Liver (tissue), 9 donors: Measurements from ENCODE around the gene CD2. TPM values are rescaled to one million over a fixed set of nuclear protein-coding genes. Genes with fewer than 3 reads are reported as not detected.

Source experiments
- DNase-seq: peaks from one replicate; pipeline ENCODE4 v3.0.0-alpha.2; 2017; ENCODE audit warnings: low spot score
- H3K27ac ChIP-seq, 2 donors: one replicate each; pipeline ENCODE4 v1.7.0; 2013; ENCODE audit warnings: inconsistent platforms in 2 of 2, low read length in 2 of 2, control low read depth in 1 of 2, low read depth in 1 of 2, mild to moderate bottlenecking in 1 of 2
- H3K27me3 ChIP-seq, 4 donors: one replicate each; pipeline versions ENCODE4 v1.6.1 to v1.7.0; 2013; ENCODE audit warnings: low read length in 3 of 4, inconsistent platforms in 1 of 4, mild to moderate bottlenecking in 1 of 4, moderate library complexity in 1 of 4; ENCODE audit not compliant: control insufficient read depth in 4 of 4, insufficient read depth in 4 of 4
- H3K36me3 ChIP-seq, 4 donors: one replicate each; pipeline versions ENCODE4 v1.6.1 to v1.7.0; 2013; ENCODE audit warnings: low read length in 3 of 4, mild to moderate bottlenecking in 3 of 4, low read depth in 1 of 4, moderate library complexity in 1 of 4; ENCODE audit not compliant: control insufficient read depth in 4 of 4, insufficient read depth in 3 of 4
- H3K4me1 ChIP-seq, 4 donors: one replicate each; pipeline versions ENCODE4 v1.6.1 to v1.7.0; 2013; ENCODE audit warnings: low read length in 3 of 4, mild to moderate bottlenecking in 3 of 4, moderate library complexity in 1 of 4; ENCODE audit not compliant: control insufficient read depth in 4 of 4, insufficient read depth in 4 of 4
- H3K4me3 ChIP-seq, 3 donors: one replicate each; pipeline versions ENCODE4 v1.6.1 to v1.7.0; 2013; ENCODE audit warnings: low read length in 3 of 3, control low read depth in 1 of 3, low read depth in 1 of 3, mild to moderate bottlenecking in 1 of 3
- H3K9ac ChIP-seq, 2 donors: one replicate each; pipeline ENCODE4 v1.7.0; 2013; ENCODE audit warnings: low read length in 2 of 2, mild to moderate bottlenecking in 2 of 2, moderate library complexity in 2 of 2, control low read depth in 1 of 2, low read depth in 1 of 2
- H3K9me3 ChIP-seq, 4 donors: one replicate each; pipeline versions ENCODE4 v1.6.1 to v1.7.0; 2013; ENCODE audit warnings: low read length in 3 of 4; ENCODE audit not compliant: control insufficient read depth in 4 of 4
- EGR1 ChIP-seq, 2 donors: IDR thresholded peaks; 2 replicates each; pipeline ENCODE4 v1.6.1; 2016 to 2018; ENCODE audit warnings: antibody characterized with exemption in 2 of 2, low read depth in 2 of 2
- FOXA1 ChIP-seq: IDR thresholded peaks from 2 replicates; pipeline ENCODE4 v1.6.1; 2016; ENCODE audit warnings: antibody characterized with exemption
- FOXA2 ChIP-seq: IDR thresholded peaks from 2 replicates; pipeline ENCODE4 v1.6.1; 2016; ENCODE audit warnings: antibody characterized with exemption
- HNF4A ChIP-seq, 2 donors: conservative IDR thresholded peaks; 2 replicates each; pipeline ENCODE4 v1.6.1; 2016; ENCODE audit warnings: antibody characterized with exemption in 2 of 2, mild to moderate bottlenecking in 2 of 2
- HNF4G ChIP-seq: IDR thresholded peaks from 2 replicates; pipeline ENCODE4 v1.6.1; 2016; ENCODE audit warnings: antibody characterized with exemption
- JUND ChIP-seq, 2 donors: IDR thresholded peaks; 2 replicates each; pipeline ENCODE4 v1.6.1; 2016; ENCODE audit warnings: antibody characterized with exemption in 2 of 2
- NR2F2 ChIP-seq: IDR thresholded peaks from 2 replicates; pipeline ENCODE4 v1.6.1; 2016; ENCODE audit warnings: antibody characterized with exemption
- RAD21 ChIP-seq, 2 donors: IDR thresholded peaks; 2 replicates each; pipeline ENCODE4 v1.6.1; 2016; ENCODE audit warnings: antibody characterized with exemption in 2 of 2, mild to moderate bottlenecking in 2 of 2
- RXRA ChIP-seq, 2 donors: IDR thresholded peaks; 2 replicates each; pipeline ENCODE4 v1.6.1; 2017 to 2018; ENCODE audit warnings: antibody characterized with exemption in 2 of 2, mild to moderate bottlenecking in 1 of 2
- SP1 ChIP-seq: IDR thresholded peaks from 2 replicates; pipeline ENCODE4 v1.6.1; 2018; ENCODE audit warnings: antibody characterized with exemption, mild to moderate bottlenecking
- TAF1 ChIP-seq: conservative IDR thresholded peaks from 2 replicates; pipeline ENCODE4 v1.6.1; 2016; ENCODE audit warnings: antibody characterized with exemption, mild to moderate bottlenecking
- YY1 ChIP-seq: IDR thresholded peaks from 2 replicates; pipeline ENCODE4 v1.6.1; 2016; ENCODE audit warnings: antibody characterized with exemption, mild to moderate bottlenecking
- WGBS: extraction: QIAGEN DNeasy Blood & Tissue Kit; methylation state at CpG from one replicate; pipeline ENCODE4 v1.1.7; 2013; 5-methylcytosine and 5-hydroxymethylcytosine counted together
- polyA plus RNA-seq, 2 donors: library from polyadenylated mRNA; stranded (reverse) in 1 of 2; unstranded in 1 of 2; fragments of 200-250 nt in 1 of 2; fragments of >200 nt in 1 of 2; fragmentation: Nextera tagmentation in 1 of 2; extraction: Ambion mirVana in 1 of 2; gene quantifications; one replicate each; pipeline versions ENCODE4 v1.2.1 to v1.2.3, GENCODE V29; 2013 to 2015
- total RNA-seq, 2 donors: library from RNA; depleted of rRNA; stranded (reverse); fragments of >200 nt; gene quantifications; one replicate each; pipeline ENCODE4 v1.2.3, GENCODE V29; 2014
- TF ChIP-seq, protein P1 (sequence below): IDR thresholded peaks from 2 replicates; pipeline ENCODE4 v1.6.1; 2016; ENCODE audit warnings: antibody characterized with exemption, mild to moderate bottlenecking
- TF ChIP-seq, protein P2 (sequence below): fragments of 150-350 bp; IDR thresholded peaks from 2 replicates; pipeline ENCODE4 v1.5.1; 2017; ENCODE audit warnings: improper control_type of control experiment, low read depth, low read length; ENCODE audit not compliant: missing input control
- TF ChIP-seq, protein P3 (sequence below): IDR thresholded peaks from 2 replicates; pipeline ENCODE4 v1.6.1; 2016; ENCODE audit warnings: antibody characterized with exemption
- TF ChIP-seq, protein P4 (sequence below): IDR thresholded peaks from 2 replicates; pipeline ENCODE4 v1.6.1; 2016; ENCODE audit warnings: antibody characterized with exemption
- donor health status: healthy.
- donor health status: healthy.
- donor health status: healthy.
- donor health status: healthy.
- donor health status: healthy.

CD2 gene
- total and polyA plus RNA-seq, 4 donors: 0.28 to 1.5 (median 0.89) TPM

DNA sequence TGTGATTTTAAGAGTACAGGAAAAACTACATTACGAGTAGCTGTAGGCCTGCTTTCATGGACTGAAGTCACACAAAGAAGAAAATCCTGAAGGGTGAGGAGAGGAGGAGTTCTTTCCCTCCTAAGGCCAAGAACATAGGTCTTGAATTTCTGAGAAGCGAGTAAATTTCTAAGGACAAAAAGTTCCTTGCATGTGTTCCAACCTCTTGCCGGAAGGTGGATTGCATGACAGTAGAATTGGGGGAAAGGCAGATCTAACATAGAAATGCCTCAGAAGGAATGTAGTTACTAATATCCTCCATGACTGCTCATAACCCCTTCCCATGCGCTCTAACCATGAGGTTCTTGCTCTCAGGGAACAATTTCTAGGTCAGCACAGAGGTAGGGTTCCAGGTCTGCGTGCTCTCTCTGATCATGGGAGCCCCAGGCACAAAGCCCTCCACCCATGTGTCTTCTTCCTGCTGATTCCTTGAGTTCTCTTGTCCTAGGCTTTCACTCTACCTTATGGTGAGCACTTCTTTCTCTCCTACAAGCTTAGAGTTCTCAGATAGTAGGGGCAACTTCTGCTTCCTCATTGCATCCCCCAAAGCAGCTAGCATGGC, 13.7 kb downstream of the CD2 start:
- TF ChIP-seq FOXA1 (no peak), TAF1 (no peak), FOXA2 (no peak), EGR1 (IDR thresholded peaks at IDR 0.05; ENCODE audit: low read depth in 2 of 2) (no peak), RAD21 (IDR thresholded peaks at IDR 0.05) (no peak), SP1 (no peak), RXRA (IDR thresholded peaks at IDR 0.05) (no peak), NR2F2 (no peak), YY1 (no peak), HNF4G (no peak), JUND (IDR thresholded peaks at IDR 0.05) (no peak), HNF4A (conservative IDR thresholded peaks at IDR 0.05) (no peak)
- TF ChIP-seq, protein P1, sequence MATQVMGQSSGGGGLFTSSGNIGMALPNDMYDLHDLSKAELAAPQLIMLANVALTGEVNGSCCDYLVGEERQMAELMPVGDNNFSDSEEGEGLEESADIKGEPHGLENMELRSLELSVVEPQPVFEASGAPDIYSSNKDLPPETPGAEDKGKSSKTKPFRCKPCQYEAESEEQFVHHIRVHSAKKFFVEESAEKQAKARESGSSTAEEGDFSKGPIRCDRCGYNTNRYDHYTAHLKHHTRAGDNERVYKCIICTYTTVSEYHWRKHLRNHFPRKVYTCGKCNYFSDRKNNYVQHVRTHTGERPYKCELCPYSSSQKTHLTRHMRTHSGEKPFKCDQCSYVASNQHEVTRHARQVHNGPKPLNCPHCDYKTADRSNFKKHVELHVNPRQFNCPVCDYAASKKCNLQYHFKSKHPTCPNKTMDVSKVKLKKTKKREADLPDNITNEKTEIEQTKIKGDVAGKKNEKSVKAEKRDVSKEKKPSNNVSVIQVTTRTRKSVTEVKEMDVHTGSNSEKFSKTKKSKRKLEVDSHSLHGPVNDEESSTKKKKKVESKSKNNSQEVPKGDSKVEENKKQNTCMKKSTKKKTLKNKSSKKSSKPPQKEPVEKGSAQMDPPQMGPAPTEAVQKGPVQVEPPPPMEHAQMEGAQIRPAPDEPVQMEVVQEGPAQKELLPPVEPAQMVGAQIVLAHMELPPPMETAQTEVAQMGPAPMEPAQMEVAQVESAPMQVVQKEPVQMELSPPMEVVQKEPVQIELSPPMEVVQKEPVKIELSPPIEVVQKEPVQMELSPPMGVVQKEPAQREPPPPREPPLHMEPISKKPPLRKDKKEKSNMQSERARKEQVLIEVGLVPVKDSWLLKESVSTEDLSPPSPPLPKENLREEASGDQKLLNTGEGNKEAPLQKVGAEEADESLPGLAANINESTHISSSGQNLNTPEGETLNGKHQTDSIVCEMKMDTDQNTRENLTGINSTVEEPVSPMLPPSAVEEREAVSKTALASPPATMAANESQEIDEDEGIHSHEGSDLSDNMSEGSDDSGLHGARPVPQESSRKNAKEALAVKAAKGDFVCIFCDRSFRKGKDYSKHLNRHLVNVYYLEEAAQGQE: no peak
- TF ChIP-seq, protein P2, sequence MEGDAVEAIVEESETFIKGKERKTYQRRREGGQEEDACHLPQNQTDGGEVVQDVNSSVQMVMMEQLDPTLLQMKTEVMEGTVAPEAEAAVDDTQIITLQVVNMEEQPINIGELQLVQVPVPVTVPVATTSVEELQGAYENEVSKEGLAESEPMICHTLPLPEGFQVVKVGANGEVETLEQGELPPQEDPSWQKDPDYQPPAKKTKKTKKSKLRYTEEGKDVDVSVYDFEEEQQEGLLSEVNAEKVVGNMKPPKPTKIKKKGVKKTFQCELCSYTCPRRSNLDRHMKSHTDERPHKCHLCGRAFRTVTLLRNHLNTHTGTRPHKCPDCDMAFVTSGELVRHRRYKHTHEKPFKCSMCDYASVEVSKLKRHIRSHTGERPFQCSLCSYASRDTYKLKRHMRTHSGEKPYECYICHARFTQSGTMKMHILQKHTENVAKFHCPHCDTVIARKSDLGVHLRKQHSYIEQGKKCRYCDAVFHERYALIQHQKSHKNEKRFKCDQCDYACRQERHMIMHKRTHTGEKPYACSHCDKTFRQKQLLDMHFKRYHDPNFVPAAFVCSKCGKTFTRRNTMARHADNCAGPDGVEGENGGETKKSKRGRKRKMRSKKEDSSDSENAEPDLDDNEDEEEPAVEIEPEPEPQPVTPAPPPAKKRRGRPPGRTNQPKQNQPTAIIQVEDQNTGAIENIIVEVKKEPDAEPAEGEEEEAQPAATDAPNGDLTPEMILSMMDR: no peak
- TF ChIP-seq, protein P3, sequence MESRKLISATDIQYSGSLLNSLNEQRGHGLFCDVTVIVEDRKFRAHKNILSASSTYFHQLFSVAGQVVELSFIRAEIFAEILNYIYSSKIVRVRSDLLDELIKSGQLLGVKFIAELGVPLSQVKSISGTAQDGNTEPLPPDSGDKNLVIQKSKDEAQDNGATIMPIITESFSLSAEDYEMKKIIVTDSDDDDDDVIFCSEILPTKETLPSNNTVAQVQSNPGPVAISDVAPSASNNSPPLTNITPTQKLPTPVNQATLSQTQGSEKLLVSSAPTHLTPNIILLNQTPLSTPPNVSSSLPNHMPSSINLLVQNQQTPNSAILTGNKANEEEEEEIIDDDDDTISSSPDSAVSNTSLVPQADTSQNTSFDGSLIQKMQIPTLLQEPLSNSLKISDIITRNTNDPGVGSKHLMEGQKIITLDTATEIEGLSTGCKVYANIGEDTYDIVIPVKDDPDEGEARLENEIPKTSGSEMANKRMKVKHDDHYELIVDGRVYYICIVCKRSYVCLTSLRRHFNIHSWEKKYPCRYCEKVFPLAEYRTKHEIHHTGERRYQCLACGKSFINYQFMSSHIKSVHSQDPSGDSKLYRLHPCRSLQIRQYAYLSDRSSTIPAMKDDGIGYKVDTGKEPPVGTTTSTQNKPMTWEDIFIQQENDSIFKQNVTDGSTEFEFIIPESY: no peak
- TF ChIP-seq, protein P4, sequence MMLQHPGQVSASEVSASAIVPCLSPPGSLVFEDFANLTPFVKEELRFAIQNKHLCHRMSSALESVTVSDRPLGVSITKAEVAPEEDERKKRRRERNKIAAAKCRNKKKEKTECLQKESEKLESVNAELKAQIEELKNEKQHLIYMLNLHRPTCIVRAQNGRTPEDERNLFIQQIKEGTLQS: no peak
- H3K27me3 ChIP-seq: no peaks in the 10 kb centered on the region
- no peak for DNase-seq
- H3K4me3 ChIP-seq: no peak overlapping the region
- no peak overlapping the region for H3K9ac ChIP-seq
- H3K4me1 ChIP-seq: peaks cover 3 to 8% (median 6%) of the 10 kb centered on the region in 4 donors
- H3K27ac ChIP-seq: no peak overlapping the region
- H3K9me3 ChIP-seq: no peaks in the 10 kb centered on the region
- no peaks in the 10 kb centered on the region for H3K36me3 ChIP-seq
- 92% methylated on average over 5 of the region's 5 CpGs for WGBS
